BJ (cell line): ENCODE measurements around the gene C1QB. TPM values are rescaled to one million over a fixed set of nuclear protein-coding genes. Genes with fewer than 3 reads are reported as not detected.
A peak's percentile ranks its signal among the peaks of the same experiment; 100 is the strongest.
"Not testable (repeated sequence)": the region's sequence is repeated elsewhere in the genome, so short reads cannot be mapped to it uniquely, and the experiment has no call there.

Source experiments
- CTCF ChIA-PET: fragments of 350-600 bp; formaldehyde crosslinking; extraction: SDS; loops from one replicate; lab custom pipeline; 2021; ENCODE audit warnings: antibody characterized with exemption, inconsistent platforms; lab: Yijun Ruan, JAX
- POLR2A ChIA-PET: fragments of 300-600 bp; sonication (Branson Sonifier 250); formaldehyde crosslinking; extraction: SDS; loops from one replicate; lab custom pipeline; 2021; ENCODE audit warnings: antibody characterized with exemption; lab: Charles Lee
- DNase-seq: peaks from one replicate; pipeline ENCODE4 v3.0.0-alpha.2; 2011; ENCODE audit warnings: low read depth
- H3K27me3 ChIP-seq: 2 replicates; pipeline ENCODE4 v1.6.0; 2011; ENCODE audit warnings: low read length; ENCODE audit not compliant: control insufficient read depth, insufficient read depth
- H3K36me3 ChIP-seq: 2 replicates; pipeline ENCODE4 v1.5.1; 2011; ENCODE audit warnings: low read length; ENCODE audit not compliant: control insufficient read depth, insufficient read depth
- H3K4me3 ChIP-seq: 2 replicates; pipeline ENCODE4 v1.5.1; 2011; ENCODE audit warnings: low read depth, mild to moderate bottlenecking, control low read depth, low read length
- CTCF ChIP-seq: IDR thresholded peaks from 2 replicates; pipeline ENCODE4 v1.5.1; 2011; ENCODE audit warnings: low read depth, mild to moderate bottlenecking, control low read depth, inconsistent platforms, low read length, moderate library complexity; ENCODE audit not compliant: insufficient read depth
- polyA plus RNA-seq: library from polyadenylated mRNA; depleted of rRNA; stranded (reverse); fragments of >200 nt; gene quantifications from 2 replicates; pipeline ENCODE4 v1.2.3, GENCODE V29; 2011

The C1QB gene
- polyA plus RNA-seq, 1 experiment: not detected

DNA sequence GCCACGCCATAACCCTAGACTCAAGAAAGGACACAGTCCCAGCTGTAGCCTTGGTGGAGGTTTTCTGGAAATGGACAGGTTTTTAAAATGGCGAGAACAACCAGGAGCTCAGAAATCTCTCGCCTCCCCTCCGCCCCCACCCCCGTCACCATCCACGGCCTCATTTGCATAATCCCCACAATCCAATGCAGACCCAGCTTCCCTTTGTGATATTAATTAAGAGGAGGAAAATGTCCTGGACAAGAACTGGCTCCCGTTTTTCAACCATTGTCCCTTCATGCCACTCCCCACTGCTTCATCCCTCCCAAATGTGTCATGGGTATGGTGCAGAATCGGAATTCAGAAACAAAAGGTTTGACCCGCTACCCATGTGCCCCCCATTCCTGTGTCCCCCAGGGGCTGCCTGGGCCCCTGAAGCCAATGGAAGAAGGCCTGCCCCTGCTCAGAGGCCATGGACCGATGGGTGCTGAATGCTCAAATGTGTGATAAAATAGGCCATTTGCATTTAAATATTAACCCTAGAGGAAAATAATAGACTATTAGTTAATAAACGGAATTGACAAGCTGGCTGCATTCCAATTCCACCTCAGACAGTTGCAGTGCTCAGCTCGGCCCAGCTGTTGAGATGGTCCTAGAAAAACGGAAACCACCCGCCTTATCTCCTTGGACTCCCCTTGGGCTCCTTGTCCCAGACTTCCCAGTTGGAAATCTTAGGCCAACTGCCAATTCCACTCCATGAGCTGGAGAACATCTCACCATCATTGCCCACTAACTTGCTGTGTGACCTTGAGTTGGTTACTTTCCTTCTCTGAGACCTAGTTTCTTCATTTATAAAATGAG lies 46.9 kb downstream of the C1QB start:
- ChIA-PET CTCF (interaction anchor here (0.7 to 4.9 kb wide), 4 partner anchors 6 to 231 kb away, joined by 3 to 34 read pairs (median 5); no protein-coding TSS in a partner anchor), POLR2A (no interaction called here)
- no peak for TF ChIP-seq CTCF
- no peak for DNase-seq
- Histone ChIP-seq H3K36me3 (no peaks in the 10 kb centered on the region), H3K27me3 (no peaks in the 10 kb centered on the region), H3K4me3 (no peak overlapping the region)

GRCh38 chr1:22702296-22703085 lies 49.5 kb downstream of the C1QB start:
- no peak for DNase-seq
- TF ChIP-seq CTCF: no peak
- no peaks in the 10 kb centered on the region for H3K27me3 ChIP-seq
- H3K36me3 ChIP-seq: no peaks in the 10 kb centered on the region
- ChIA-PET POLR2A (no interaction called here), CTCF (interaction anchor here (1.0 to 8.3 kb wide), 15 partner anchors 9 to 483 kb away, joined by 3 to 182 read pairs (median 13); no protein-coding TSS in a partner anchor)
- no peak overlapping the region for H3K4me3 ChIP-seq

GRCh38 chr1:22704440-22705067 lies 51.5 kb downstream of the C1QB start:
- ChIA-PET CTCF (interaction anchor here (0.6 to 8.3 kb wide), 61 partner anchors 8 to 950 kb away, joined by 3 to 182 read pairs (median 4); no protein-coding TSS in a partner anchor), POLR2A (interaction anchor here (0.6 kb wide), 1 partner anchor 157 kb away, joined by 3 read pairs; no protein-coding TSS in a partner anchor)
- TF ChIP-seq CTCF: peak; percentile 93
- Histone ChIP-seq H3K27me3 (0 out of 2 replicates have a peak, but pooled peaks cover 2% of the 10 kb centered on the region), H3K4me3 (no peak overlapping the region), H3K36me3 (no peaks in the 10 kb centered on the region)
- DNase-seq: peak; percentile 17

- no peak overlapping the region for H3K4me3 ChIP-seq
- POLR2A ChIA-PET: no interaction called here
- H3K27me3 ChIP-seq: 0 out of 2 replicates have a peak, but pooled peaks cover 2% of the 10 kb centered on the region
- DNase-seq: no peak
- CTCF ChIA-PET: interaction anchor here (0.7 to 8.3 kb wide), 20 partner anchors 11 to 259 kb away, joined by 3 to 182 read pairs (median 5); no protein-coding TSS in a partner anchor
- TF ChIP-seq CTCF: no peak
- no peaks in the 10 kb centered on the region for H3K36me3 ChIP-seq
Observed at GRCh38 chr1:22705586-22705985, 52.5 kb downstream of the C1QB start.

DNA sequence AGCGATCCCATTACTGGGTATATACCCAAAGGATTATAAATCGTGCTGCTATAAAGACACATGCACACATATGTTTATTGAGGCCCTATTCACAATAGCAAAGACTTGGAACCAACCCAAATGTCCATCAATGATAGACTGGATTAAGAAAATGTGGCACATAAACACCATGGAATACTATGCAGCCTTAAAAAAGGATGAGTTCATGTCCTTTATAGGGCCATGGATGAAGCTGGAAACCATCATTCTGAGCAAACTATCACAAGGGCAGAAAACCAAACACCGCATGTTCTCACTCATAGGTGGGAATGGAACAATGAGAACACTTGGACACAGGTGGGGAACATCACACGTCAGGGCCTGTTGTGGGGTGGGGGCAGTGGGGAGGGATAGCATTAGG lies 53.1 kb downstream of the C1QB start:
- H3K4me3 ChIP-seq, DNase-seq, H3K36me3 ChIP-seq, H3K27me3 ChIP-seq, POLR2A ChIA-PET: not testable (repeated sequence)
- CTCF ChIA-PET: interaction anchor here (1.6 to 8.3 kb wide), 6 partner anchors 32 to 224 kb away, joined by 3 to 182 read pairs (median 26); no protein-coding TSS in a partner anchor
